ENCODE results near the gene AIFM3.

Gene AIFM3

GRCh38 chr22:21010426-21011113 lies 43.5 kb downstream of the AIFM3 start:
- no peak for DNase-seq

- no peak for DNase-seq
These were observed 45.7 kb downstream of the AIFM3 start for GRCh38 chr22:21012446-21013407.

- DNase-seq = no peak
These were observed 46.7 kb downstream of the AIFM3 start for GRCh38 chr22:21013657-21014201.

GRCh38 chr22:21014202-21014725 lies 47.2 kb downstream of the AIFM3 start:
- peak; percentile 91 for DNase-seq

- peak; percentile 78 for DNase-seq
These were observed 47.8 kb downstream of the AIFM3 start, which contains the start of gene P2RX6 for GRCh38 chr22:21014726-21015465. TSS of gene P2RX6 (plus strand) at chr22:21015165. CDS start at chr22:21015175, 10 bp downstream.

- no peak for DNase-seq
These were observed 48.5 kb downstream of the AIFM3 start for GRCh38 chr22:21015466-21016006.

- no peak for DNase-seq
These were observed 49.8 kb downstream of the AIFM3 start for GRCh38 chr22:21016644-21017420.

GRCh38 chr22:21018314-21018713 lies 51.3 kb downstream of the AIFM3 start:
- no peak for DNase-seq

- no peak for DNase-seq
These were observed 53.9 kb downstream of the AIFM3 start for GRCh38 chr22:21020802-21021429.

- DNase-seq = no peak
These were observed 55.5 kb downstream of the AIFM3 start for GRCh38 chr22:21022507-21022906.

- DNase-seq = no peak
These were observed 56.0 kb downstream of the AIFM3 start for GRCh38 chr22:21022955-21023614.

- DNase-seq = no peak
These were observed 58.2 kb downstream of the AIFM3 start for GRCh38 chr22:21025266-21025665.

GRCh38 chr22:21025763-21026755 lies 59.0 kb downstream of the AIFM3 start:
- no peak for DNase-seq

GRCh38 chr22:21026783-21027692 lies 60.0 kb downstream of the AIFM3 start:
- peak; percentile 67 for DNase-seq

GRCh38 chr22:21028277-21029251 lies 61.5 kb downstream of the AIFM3 start:
- DNase-seq = no peak

GRCh38 chr22:21029486-21030025 lies 62.5 kb downstream of the AIFM3 start:
- no peak for DNase-seq

All from right forelimb (tissue), 1 donor.